GM18909 (cell line): ENCODE measurements around the gene SPTBN4.
"Not testable (repeated sequence)": the region's sequence is repeated elsewhere in the genome, so short reads cannot be mapped to it uniquely, and the experiment has no call there.

ENCODE experiments used
- ATAC-seq: cut with Tn5 transposase; IDR thresholded peaks from one replicate; pipeline ENCODE4 v1.9.1; 2021; ENCODE audit warnings: mild to moderate bottlenecking; ENCODE audit not compliant: unreplicated experiment, poor library complexity

Gene SPTBN4

GRCh38 chr19:40524655-40525054 lies 57.9 kb downstream of the SPTBN4 start:
- ATAC-seq = no peak

DNA sequence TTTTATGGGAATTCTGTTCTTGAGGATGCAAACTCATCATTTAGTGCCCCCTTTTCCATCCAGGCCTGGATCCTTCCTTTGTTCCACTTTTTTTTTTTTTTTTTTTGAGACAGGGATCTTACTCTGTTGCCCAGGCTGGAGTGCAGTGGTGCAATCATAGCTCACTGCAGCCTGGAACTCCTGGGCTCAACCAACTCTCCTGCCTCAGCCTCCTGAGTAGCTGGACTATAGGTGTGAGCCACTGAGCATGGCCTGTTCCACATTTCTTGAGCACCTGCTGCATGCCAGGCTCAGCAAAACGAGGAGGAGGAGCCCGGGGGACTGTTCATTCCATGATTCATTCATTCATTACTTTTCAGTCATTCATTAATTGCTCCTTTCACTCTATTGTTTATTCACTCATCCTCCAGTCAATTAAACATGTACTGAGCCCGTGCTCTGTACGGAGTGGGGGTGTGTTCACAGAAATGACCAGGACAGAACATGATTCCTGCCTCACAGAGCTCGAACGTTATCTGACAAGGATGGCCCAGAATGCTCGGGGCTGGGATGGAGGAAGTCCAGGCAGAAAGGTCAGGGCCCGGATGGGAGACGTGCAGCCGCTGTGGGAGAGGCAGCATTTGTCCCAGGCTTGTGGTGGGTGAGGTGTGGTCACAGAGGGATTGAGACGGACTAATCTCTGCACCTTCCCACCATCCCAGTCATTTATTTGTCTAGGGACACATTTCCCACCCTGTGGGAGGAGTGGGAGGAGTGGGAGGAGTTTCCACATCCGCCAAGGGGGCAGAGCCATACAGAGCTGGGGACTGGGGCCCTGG lies 58.6 kb downstream of the SPTBN4 start:
- no peak for ATAC-seq

DNA sequence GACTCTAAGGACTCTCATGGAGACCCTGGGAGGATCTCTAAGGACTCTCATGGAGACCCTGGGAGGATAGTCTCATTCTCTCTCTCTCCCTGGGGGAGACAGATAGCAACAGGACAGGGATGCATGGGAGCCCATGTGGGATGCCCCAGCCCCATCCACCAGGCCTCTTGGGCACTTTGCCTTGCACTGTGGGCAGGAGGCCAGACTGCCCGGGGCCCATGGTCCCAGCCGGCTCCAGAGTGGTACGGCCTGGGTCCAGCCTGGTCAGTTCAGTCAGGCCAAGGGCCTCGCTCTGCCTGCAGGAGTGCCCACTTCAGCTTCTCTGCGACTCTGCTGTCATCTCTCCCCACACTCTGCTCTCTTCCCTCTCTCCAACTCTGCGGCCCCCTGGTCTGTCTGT lies 61.3 kb downstream of the SPTBN4 start:
- no peak for ATAC-seq

DNA sequence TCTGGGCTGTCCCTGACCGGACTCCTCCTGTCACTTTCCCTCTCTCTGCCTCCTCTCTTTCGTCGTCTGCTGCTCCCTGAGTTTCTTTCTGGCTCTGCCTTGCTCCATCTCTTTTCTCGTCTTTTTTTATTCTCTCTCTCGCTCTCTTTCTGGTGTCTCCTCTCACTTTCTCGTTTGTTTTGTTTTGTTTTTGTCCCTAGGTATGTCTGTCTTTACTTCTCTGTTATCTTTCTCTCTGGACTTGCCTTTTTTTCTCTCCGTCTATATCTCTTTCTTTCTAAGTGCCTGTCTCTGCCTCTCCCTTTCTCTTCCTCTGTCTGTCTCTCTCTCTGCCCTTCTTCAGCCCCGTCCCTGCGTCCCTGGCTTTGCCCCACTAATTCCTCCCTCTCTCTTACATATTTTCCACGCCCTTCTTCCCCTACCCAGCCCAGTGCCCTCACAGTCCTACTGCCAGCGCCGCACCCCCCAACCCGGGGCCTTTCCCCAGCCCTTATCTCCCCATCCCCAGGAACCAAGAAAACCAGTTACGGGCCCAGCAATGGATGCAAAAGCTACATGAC lies 61.8 kb downstream of the SPTBN4 start:
- ATAC-seq = no peak

DNA sequence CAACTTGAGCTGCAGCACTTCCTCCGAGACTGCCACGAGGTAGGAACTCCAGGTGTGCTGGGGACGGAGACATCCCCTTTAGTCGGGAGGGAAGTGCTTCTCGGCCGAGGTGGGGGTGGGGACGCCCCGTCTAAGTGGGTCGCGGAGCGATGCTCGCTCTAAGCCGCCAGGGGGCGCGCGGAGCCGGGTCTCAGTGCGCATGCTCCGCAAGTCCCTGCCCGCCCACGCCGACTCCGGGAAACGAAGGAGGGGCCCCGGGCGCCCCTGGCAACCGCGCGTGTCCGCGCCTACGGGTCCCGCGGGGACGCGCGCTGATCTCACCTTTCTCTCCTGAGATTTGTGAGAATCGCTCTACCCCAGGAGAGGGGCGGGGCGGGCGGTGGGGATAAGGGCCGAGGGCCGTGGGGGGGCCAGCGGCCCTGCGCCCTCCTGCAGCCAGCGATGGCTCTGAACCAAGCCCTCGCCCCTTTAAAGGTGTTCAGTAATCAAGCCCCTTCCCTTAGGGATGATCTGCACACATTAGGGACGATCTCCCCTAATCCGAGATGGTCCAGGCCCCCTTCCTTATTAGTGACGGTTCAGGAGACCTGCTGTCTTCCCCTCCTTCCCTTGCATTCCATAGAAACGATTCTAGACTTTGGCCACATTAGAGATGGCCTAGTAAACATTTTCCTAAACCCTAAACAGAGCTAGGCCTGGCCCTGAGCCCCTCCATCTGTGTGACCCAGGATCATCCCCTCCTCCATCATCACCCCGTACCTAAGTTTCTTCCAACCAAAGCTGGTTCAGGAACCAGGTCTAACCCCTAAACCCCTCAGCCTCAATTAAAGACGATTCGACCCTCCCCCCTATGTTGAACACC lies 62.5 kb downstream of the SPTBN4 start:
- ATAC-seq = no peak

GRCh38 chr19:40530091-40530901 lies 63.5 kb downstream of the SPTBN4 start:
- no peak for ATAC-seq

GRCh38 chr19:40533508-40533907 lies 66.7 kb downstream of the SPTBN4 start:
- no peak for ATAC-seq

GRCh38 chr19:40534148-40534547 lies 67.3 kb downstream of the SPTBN4 start:
- ATAC-seq = no peak

- ATAC-seq = no peak
Observed at GRCh38 chr19:40539070-40539469, 72.3 kb downstream of the SPTBN4 start.

DNA sequence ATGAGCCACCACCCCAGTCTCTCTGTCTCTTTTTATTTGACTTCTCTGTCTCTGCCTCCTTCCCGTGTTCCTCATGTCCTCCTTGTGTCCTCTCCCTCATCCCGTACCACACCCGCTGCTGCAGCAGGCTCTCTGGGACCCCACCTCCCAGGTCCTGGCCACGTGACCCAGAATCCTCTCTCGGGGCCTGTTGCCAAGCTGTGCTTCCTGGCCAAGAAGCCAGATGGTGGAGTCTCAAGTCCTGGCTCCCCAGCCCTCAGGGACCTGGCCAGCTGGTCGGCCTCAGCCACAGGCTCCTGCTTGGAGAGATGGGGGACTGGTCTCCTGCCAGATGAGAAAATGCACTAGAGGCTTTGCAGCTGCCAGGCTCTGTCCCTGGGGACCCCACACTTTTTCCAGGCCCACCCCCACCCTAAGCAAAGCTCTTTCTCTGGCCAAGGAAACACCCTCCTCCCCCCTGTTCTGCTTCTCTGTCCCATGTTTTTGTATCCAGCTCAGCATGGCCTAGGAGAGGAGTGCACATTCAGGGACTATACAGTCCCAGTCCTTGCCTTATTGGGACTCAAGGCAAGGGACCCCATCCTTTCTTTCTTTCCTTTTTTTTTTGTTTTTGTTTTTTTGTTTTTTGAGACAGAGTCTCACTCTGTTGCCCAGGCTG lies 75.5 kb downstream of the SPTBN4 start:
- no peak for ATAC-seq

GRCh38 chr19:40543029-40543597 lies 76.3 kb downstream of the SPTBN4 start:
- ATAC-seq = no peak

GRCh38 chr19:40546153-40546841 lies 79.5 kb downstream of the SPTBN4 start:
- ATAC-seq = not testable (repeated sequence)

DNA sequence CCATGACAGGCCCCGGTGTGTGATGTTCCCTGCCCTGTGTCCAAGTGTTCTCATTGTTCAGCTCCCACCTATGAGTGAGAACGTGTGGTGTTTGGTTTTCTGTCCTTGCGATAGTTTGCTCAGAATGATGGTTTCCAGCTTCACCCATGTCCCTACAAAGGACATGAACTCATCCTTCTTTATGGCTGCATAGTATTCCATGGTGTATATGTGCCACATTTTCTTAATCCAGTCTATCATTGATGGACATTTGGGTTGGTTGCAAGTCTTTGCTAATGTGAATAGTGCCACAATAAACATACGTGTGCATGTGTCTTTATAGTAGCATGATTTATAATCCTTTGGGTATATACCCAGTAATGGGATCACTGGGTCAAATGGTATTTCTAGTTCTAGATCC lies 80.4 kb downstream of the SPTBN4 start:
- not testable (repeated sequence) for ATAC-seq

DNA sequence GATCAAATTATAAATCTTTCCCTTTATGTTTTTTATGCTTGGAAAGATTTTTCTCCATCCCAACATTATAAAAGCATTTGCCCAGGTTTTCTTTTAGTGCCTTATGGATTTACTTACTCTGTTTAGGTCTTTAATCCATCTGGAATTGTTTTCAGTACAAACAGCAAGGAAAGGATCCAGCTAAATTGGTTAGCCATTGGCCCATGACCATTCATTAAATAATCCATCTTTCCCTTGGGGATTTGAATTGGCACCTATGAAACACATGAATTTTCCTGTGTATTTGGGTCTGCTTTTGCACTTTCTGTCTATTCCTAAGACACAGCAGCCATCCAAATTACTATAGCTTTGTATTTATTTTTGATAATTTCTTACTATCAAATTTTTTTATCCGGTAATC lies 81.0 kb downstream of the SPTBN4 start:
- ATAC-seq = no peak

- no peak for ATAC-seq
Observed at GRCh38 chr19:40549007-40549708, 82.4 kb downstream of the SPTBN4 start.

GRCh38 chr19:40550951-40551350 lies 84.2 kb downstream of the SPTBN4 start:
- ATAC-seq = no peak

DNA sequence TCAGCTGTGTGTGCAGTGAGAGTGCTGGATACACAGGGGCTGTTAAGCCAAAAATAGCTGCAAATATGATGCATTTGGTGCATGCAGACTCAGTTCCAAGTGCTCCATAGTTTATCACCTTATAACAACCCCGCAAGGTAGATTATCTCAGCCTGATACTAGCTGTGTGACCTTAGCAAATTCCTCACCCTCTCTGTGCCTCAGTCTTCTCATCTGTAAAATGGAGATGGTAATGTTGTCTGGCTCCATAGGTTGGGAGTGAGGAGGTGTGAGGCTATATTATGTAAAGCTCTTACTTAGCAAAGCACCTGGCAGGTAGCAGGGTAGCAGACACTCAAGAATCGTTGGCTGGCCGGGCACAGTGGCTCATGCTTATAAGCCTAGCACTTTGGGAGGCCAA lies 86.0 kb downstream of the SPTBN4 start:
- ATAC-seq = no peak
